KMS-11 (cell line): Measurements from ENCODE around the gene TEAD1.

Source experiments
- H2AFZ ChIP-seq: fragments of 200-600 bp; sonication (generic); 2 replicates; pipeline ENCODE4 v1.6.1; 2016; ENCODE audit warnings: antibody characterized with exemption, mixed run types, low read depth
- H3K27ac ChIP-seq: fragments of 200-600 bp; sonication (generic); 2 replicates; pipeline ENCODE4 v1.6.1; 2016; ENCODE audit warnings: mild to moderate bottlenecking, mixed run types
- H3K27me3 ChIP-seq: fragments of 200-600 bp; sonication (generic); 2 replicates; pipeline ENCODE4 v1.6.1; 2017; ENCODE audit warnings: mild to moderate bottlenecking, low read depth, mixed run types, moderate library complexity; ENCODE audit not compliant: insufficient read depth
- H3K36me3 ChIP-seq: fragments of 200-600 bp; sonication (generic); 2 replicates; pipeline ENCODE4 v1.6.1; 2017; ENCODE audit warnings: mild to moderate bottlenecking, mixed run types; ENCODE audit not compliant: insufficient read depth
- H3K4me1 ChIP-seq: fragments of 200-600 bp; sonication (generic); 2 replicates; pipeline ENCODE4 v1.6.1; 2016; ENCODE audit warnings: mild to moderate bottlenecking, low read depth, mixed run types; ENCODE audit not compliant: poor library complexity, severe bottlenecking
- H3K4me2 ChIP-seq: fragments of 200-600 bp; sonication (generic); 2 replicates; pipeline ENCODE4 v1.7.0; 2016; ENCODE audit warnings: mild to moderate bottlenecking, mixed run types
- H3K4me3 ChIP-seq: fragments of 200-600 bp; sonication (generic); IDR thresholded peaks from 2 replicates; pipeline ENCODE4 v1.6.1; 2017; ENCODE audit warnings: low read depth, low read length, mixed read lengths; ENCODE audit not compliant: insufficient read depth
- H3K79me2 ChIP-seq: fragments of 200-600 bp; sonication (generic); 2 replicates; pipeline ENCODE4 v1.6.1; 2016; ENCODE audit warnings: low read depth, mixed run types; ENCODE audit not compliant: insufficient read depth
- H3K9ac ChIP-seq: fragments of 200-600 bp; sonication (generic); 2 replicates; pipeline ENCODE4 v1.6.1; 2016; ENCODE audit warnings: mild to moderate bottlenecking, mixed run types
- H4K20me1 ChIP-seq: fragments of 200-600 bp; sonication (generic); 2 replicates; pipeline ENCODE4 v1.6.1; 2016; ENCODE audit warnings: mild to moderate bottlenecking, mixed run types; ENCODE audit not compliant: insufficient read depth
- TF ChIP-seq, protein P1 (sequence below): fragments of 200-600 bp; sonication (generic); conservative IDR thresholded peaks from 2 replicates; pipeline ENCODE4 v1.6.1; 2017; ENCODE audit warnings: low read depth, mild to moderate bottlenecking, antibody characterized with exemption, low read length, moderate library complexity, mixed read lengths

The TEAD1 gene

DNA sequence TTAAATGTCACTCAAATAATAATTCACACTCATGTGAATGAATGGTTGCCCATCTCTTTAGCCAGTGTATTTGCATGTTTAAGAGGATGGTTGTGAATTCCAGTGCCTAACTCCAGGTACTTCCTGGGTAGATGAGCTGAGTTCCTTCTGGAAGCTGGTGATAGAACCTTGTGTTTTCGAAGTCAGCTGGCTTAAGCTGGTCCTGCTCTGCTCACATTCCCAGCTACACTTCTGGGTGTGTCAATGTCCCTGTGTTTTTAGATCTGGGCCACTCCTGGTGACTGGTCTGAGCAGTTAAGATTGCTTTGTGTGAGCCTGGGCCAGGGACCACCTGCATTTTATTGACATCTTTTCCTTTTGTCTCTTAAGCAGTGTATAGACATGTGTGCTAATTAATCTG is 10.6 kb downstream of the TEAD1 start:
- Histone ChIP-seq H4K20me1 (peaks cover 35% of the 10 kb centered on the region), H2AFZ (no peak overlapping the region), H3K4me2 (no peak overlapping the region; the same call in 1 of the 2 replicates), H3K27ac (no peak overlapping the region), H3K4me1 (peaks cover 84% of the 10 kb centered on the region), H3K4me3 (no peak overlapping the region), H3K79me2 (peaks cover 100% of the 10 kb centered on the region), H3K36me3 (no peaks in the 10 kb centered on the region), H3K9ac (no peak overlapping the region), H3K27me3 (no peaks in the 10 kb centered on the region)
- TF ChIP-seq, protein P1, sequence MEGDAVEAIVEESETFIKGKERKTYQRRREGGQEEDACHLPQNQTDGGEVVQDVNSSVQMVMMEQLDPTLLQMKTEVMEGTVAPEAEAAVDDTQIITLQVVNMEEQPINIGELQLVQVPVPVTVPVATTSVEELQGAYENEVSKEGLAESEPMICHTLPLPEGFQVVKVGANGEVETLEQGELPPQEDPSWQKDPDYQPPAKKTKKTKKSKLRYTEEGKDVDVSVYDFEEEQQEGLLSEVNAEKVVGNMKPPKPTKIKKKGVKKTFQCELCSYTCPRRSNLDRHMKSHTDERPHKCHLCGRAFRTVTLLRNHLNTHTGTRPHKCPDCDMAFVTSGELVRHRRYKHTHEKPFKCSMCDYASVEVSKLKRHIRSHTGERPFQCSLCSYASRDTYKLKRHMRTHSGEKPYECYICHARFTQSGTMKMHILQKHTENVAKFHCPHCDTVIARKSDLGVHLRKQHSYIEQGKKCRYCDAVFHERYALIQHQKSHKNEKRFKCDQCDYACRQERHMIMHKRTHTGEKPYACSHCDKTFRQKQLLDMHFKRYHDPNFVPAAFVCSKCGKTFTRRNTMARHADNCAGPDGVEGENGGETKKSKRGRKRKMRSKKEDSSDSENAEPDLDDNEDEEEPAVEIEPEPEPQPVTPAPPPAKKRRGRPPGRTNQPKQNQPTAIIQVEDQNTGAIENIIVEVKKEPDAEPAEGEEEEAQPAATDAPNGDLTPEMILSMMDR = no peak

DNA sequence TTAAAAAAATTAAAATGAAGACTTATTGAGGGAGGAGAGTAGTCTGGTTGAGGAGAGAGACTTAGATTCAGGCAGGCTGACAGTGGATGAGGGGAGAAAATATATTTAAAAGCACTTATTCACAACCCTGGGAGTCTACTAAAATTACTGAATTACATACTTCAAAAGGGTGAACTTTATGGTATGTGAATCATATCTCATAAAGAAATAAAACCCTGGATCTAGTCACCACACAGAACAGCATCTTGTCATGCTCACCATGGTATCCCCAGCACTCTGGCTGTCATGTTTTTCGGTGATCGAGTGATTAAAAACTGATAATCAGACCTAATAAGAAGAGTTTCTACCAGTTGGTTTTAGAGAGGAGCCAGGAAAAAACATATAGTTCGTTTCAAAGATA is 11.0 kb downstream of the TEAD1 start:
- Histone ChIP-seq H3K4me1 (peaks cover 83% of the 10 kb centered on the region), H3K79me2 (peaks cover 100% of the 10 kb centered on the region), H3K27ac (no peak overlapping the region), H3K36me3 (no peaks in the 10 kb centered on the region), H3K4me3 (no peak overlapping the region), H2AFZ (no peak overlapping the region), H3K9ac (no peak overlapping the region), H3K4me2 (no peak overlapping the region; the same call in 1 of the 2 replicates), H4K20me1 (peaks cover 35% of the 10 kb centered on the region), H3K27me3 (no peaks in the 10 kb centered on the region)
- TF ChIP-seq, protein P1 = no peak

DNA sequence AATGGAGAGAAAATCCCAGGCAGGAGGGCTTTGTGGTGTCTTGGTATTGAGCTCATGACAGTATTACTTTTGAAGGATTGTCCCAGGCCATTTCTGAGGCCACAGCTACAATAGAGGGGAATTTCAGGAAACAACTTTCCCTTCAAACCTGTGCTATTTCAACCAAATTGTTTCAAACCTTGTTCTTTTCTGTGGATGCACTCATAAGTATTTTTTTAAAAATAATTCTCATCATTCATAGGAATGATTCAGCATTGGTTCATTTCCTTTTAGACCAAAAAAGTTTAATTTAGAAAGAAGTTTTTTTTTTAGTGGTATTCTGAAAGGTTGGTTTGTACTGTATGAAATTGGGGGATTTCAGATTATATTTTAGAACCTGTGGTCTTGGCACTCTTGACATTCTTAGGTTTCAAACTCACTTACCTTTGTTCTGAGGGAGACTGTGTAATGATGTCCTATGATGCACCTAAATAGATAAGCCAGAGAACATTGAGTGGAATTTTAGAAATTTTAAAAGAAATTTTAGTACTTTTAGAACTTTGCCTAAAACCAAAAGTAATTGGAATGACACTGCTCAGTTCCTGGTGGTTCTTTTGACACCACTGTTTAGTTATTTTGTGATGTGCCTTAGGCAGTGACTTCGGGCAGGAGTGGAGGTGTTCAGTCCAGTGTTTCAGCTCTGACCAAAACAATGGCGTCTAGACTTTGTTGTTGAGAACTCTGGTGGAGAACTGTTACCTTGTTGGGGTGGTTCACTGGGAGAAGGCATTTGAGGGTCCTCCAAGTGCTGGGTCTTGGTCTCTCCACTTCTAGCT is 12.2 kb downstream of the TEAD1 start:
- Histone ChIP-seq H3K9ac (no peak overlapping the region), H3K4me1 (peaks cover 86% of the 10 kb centered on the region), H3K27me3 (no peaks in the 10 kb centered on the region), H4K20me1 (peaks cover 38% of the 10 kb centered on the region), H3K4me2 (no peak overlapping the region), H3K36me3 (no peaks in the 10 kb centered on the region), H2AFZ (no peak overlapping the region), H3K79me2 (peaks cover 100% of the 10 kb centered on the region), H3K4me3 (no peak overlapping the region), H3K27ac (no peak overlapping the region)
- TF ChIP-seq, protein P1 = no peak

DNA sequence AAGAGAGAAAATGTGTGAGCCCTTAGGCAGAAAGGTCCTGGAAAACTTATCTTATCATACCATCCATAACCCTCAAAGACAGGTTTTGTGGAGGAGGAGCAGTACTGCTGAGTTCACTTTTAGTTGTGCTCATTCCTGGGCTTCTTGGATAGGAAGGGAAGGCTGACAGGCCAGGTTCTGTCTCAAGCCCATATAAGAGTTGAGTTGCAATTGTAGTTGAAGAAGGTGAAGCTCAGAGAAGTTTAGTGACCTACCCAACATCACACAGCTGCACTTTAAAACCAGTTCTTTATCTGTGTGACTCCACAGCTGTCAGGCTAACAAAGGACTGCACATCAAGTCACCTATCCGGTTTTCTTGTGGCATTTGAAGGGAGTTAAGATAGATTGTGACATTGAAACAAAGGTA is 13.0 kb downstream of the TEAD1 start:
- H3K9ac ChIP-seq = no peak overlapping the region
- no peak overlapping the region for H3K27ac ChIP-seq
- no peaks in the 10 kb centered on the region for H3K36me3 ChIP-seq
- H3K27me3 ChIP-seq = no peaks in the 10 kb centered on the region
- no peak overlapping the region for H3K4me2 ChIP-seq
- H3K4me1 ChIP-seq = peaks cover 81% of the 10 kb centered on the region
- H3K4me3 ChIP-seq = no peak overlapping the region
- H3K79me2 ChIP-seq = peaks cover 100% of the 10 kb centered on the region
- H2AFZ ChIP-seq = no peak overlapping the region
- TF ChIP-seq, protein P1 = no peak
- H4K20me1 ChIP-seq = peaks cover 43% of the 10 kb centered on the region
